K562 (cell line): ENCODE results near the gene CTDNEP1. TPM values are rescaled to one million over a fixed set of nuclear protein-coding genes. Genes with fewer than 3 reads are reported as not detected.
A peak's percentile ranks its signal among the peaks of the same experiment; 100 is the strongest.

Experiments
- AFF4 ChIP-seq: sonication (generic); formaldehyde crosslinking; IDR thresholded peaks from 2 replicates; pipeline ENCODE4 v1.8.0; 2023; ENCODE audit warnings: mild to moderate bottlenecking, missing genetic modification reagents
- ARID2 ChIP-seq: fragments of 450-650 bp; IDR thresholded peaks from 2 replicates; pipeline ENCODE4 v1.6.1; 2017; ENCODE audit warnings: antibody characterized with exemption, mild to moderate bottlenecking
- FOSL1 ChIP-seq: fragments of 200-800 bp; sonication (Bioruptor generic); conservative IDR thresholded peaks from 2 replicates; pipeline ENCODE4 v1.6.1; 2016; ENCODE audit warnings: missing genetic modification characterization, missing compliant biosample characterization
- FOXK1 ChIP-seq: sonication (generic); formaldehyde crosslinking; IDR thresholded peaks from 2 replicates; pipeline ENCODE4 v1.8.0; 2022; ENCODE audit warnings: missing genetic modification reagents, mild to moderate bottlenecking, borderline replicate concordance
- HNRNPK ChIP-seq: fragments of 200-400 bp; formaldehyde crosslinking; IDR thresholded peaks from one replicate; pipeline ENCODE4 v1.6.1; 2018; ENCODE audit warnings: mild to moderate bottlenecking, low read depth, low read length; ENCODE audit not compliant: poor library complexity, severe bottlenecking
- NCOR1 ChIP-seq: fragments of 450-650 bp; IDR thresholded peaks from 2 replicates; pipeline ENCODE4 v1.6.1; 2016; ENCODE audit warnings: mild to moderate bottlenecking, moderate library complexity
- NFYB ChIP-seq: IDR thresholded peaks from 2 replicates; pipeline ENCODE4 v1.6.1; 2011; ENCODE audit warnings: mild to moderate bottlenecking, moderate library complexity; ENCODE audit not compliant: insufficient read length; ENCODE audit errors: extremely low read depth
- NR2C2 ChIP-seq, 2 experiments: fragments of 200-800 bp in 1 of 2; sonication (Bioruptor generic) in 1 of 2; sonication (generic) in 1 of 2; formaldehyde crosslinking in 1 of 2; IDR thresholded peaks; 2 replicates each; pipeline versions ENCODE4 v1.6.1 to v1.8.0; 2016 to 2022; ENCODE audit warnings: mild to moderate bottlenecking in 1 of 2, missing compliant biosample characterization in 1 of 2, missing genetic modification characterization in 1 of 2, missing genetic modification reagents in 1 of 2
- NR3C1 ChIP-seq: sonication (generic); formaldehyde crosslinking; IDR thresholded peaks from 2 replicates; pipeline ENCODE4 v1.8.1; 2022; ENCODE audit warnings: missing genetic modification reagents
- RBM15 ChIP-seq: fragments of 200-400 bp; formaldehyde crosslinking; IDR thresholded peaks from 2 replicates; pipeline ENCODE4 v1.6.1; 2018; ENCODE audit warnings: mild to moderate bottlenecking, low read length, moderate library complexity; ENCODE audit not compliant: insufficient read depth
- RERE ChIP-seq: sonication (generic); formaldehyde crosslinking; IDR thresholded peaks from 2 replicates; pipeline ENCODE4 v1.8.0; 2023; ENCODE audit warnings: missing genetic modification reagents, mild to moderate bottlenecking, borderline replicate concordance
- TAF15 ChIP-seq: fragments of 200-400 bp; formaldehyde crosslinking; IDR thresholded peaks from 2 replicates; pipeline ENCODE4 v1.6.1; 2017; ENCODE audit warnings: mild to moderate bottlenecking, low read depth, low read length, moderate library complexity
- TBP ChIP-seq: optimal IDR thresholded peaks from 2 replicates; pipeline ENCODE3; 2011; ENCODE audit warnings: low read depth, low read length, improper control_type of control experiment
- ZNF253 ChIP-seq: fragments of 250-450 bp; sonication (Bioruptor Pico); conservative IDR thresholded peaks from 2 replicates; pipeline ENCODE4 v1.6.1; 2021; ENCODE audit warnings: mild to moderate bottlenecking
- ZNF384 ChIP-seq: IDR thresholded peaks from 2 replicates; pipeline ENCODE4 v1.6.1; 2012; ENCODE audit warnings: low read depth, low read length, improper control_type of control experiment
- ZNF639 ChIP-seq, 2 experiments: fragments of 200-800 bp in 1 of 2; sonication (Bioruptor generic) in 1 of 2; sonication (generic) in 1 of 2; formaldehyde crosslinking in 1 of 2; IDR thresholded peaks in 1 of 2; conservative IDR thresholded peaks in 1 of 2; 2 replicates each; pipeline versions ENCODE4 v1.5.0 to v1.6.1; 2016 to 2020; ENCODE audit warnings: missing compliant biosample characterization in 1 of 2, missing genetic modification characterization in 1 of 2, missing genetic modification reagents in 1 of 2
- ZSCAN32 ChIP-seq: fragments of 450-650 bp; formaldehyde crosslinking; IDR thresholded peaks from 2 replicates; pipeline ENCODE4 v1.4.0; 2020; ENCODE audit warnings: mild to moderate bottlenecking, moderate library complexity
- polyA plus RNA-seq, 8 experiments: library from polyadenylated mRNA; depleted of rRNA in 4 of 8; stranded (reverse) in 5 of 8; unstranded in 3 of 8; fragments of >200 nt; fragmentation: Nextera tagmentation in 2 of 8; fragmentation: Illumina TruSeq in 1 of 8; extraction: Ambion mirVana in 2 of 8; extraction: Trizol in 1 of 8; gene quantifications; 2 replicates each; pipeline versions ENCODE4 v1.2.1 to v1.2.3, GENCODE V29; 2011 to 2014; ENCODE audit warnings: inconsistent platforms in 1 of 8, missing spikeins in 1 of 8
- total RNA-seq, 7 experiments: library from RNA; depleted of rRNA in 6 of 7; stranded (reverse); fragments of >200 nt in 6 of 7; fragmentation: Illumina TruSeq in 2 of 7; extraction: Trizol in 2 of 7; gene quantifications; 2 replicates each; pipeline versions ENCODE4 v1.2.1 to v1.2.3, GENCODE V29; 2011 to 2021; ENCODE audit warnings: low replicate concordance in 1 of 7

The CTDNEP1 gene
- total and polyA plus RNA-seq, 9 of the 15 experiments (the other 6 are each of a cell fraction or from before 2014, with no cell fraction given) = 10.7 to 150 (median 28.5) TPM

GRCh38 chr17:7282752-7283321 is 31.3 kb upstream of the CTDNEP1 start (continued):
- TF ChIP-seq RERE = no peak
- TF ChIP-seq TAF15 = no peak
- no peak for TF ChIP-seq FOXK1 (CRISPR knock-in tag)
- TF ChIP-seq FOSL1 (tag) = no peak
- TF ChIP-seq RBM15 = no peak
- no peak for TF ChIP-seq NFYB
- TF ChIP-seq ZNF384 = peak; percentile 45; the same call in 1 of the 2 replicates
- TF ChIP-seq NR2C2 (CRISPR knock-in tag; IDR thresholded peaks at IDR 0.05) = no peak
- no peak for TF ChIP-seq NR2C2 (tag; IDR thresholded peaks at IDR 0.05)
- no peak for TF ChIP-seq AFF4 (CRISPR knock-in tag)
- TF ChIP-seq NR3C1 (CRISPR knock-in tag) = no peak
- TF ChIP-seq HNRNPK = no peak
- TF ChIP-seq ARID2 = no peak
- no peak for TF ChIP-seq ZNF253
- TF ChIP-seq ZNF639 (CRISPR knock-in tag; conservative IDR thresholded peaks at IDR 0.05 in 1 of 2, IDR thresholded peaks at IDR 0.05 in 1 of 2) = no peak
- no peak for TF ChIP-seq ZSCAN32 (CRISPR knock-in tag)
- TF ChIP-seq TBP = no peak
- TF ChIP-seq NCOR1 = peak; percentile 26; the same call in 1 of the 2 replicates
